H1 (cell line): ENCODE results near the gene CEP83. TPM values are rescaled to one million over a fixed set of nuclear protein-coding genes. Genes with fewer than 3 reads are reported as not detected.

Experiments used
- NANOG ChIP-seq: IDR thresholded peaks from 2 replicates; pipeline ENCODE4 v1.6.1; 2011; ENCODE audit warnings: low read length, low read depth, mild to moderate bottlenecking, inconsistent platforms; ENCODE audit not compliant: insufficient read depth, poor library complexity, severe bottlenecking
- TAF7 ChIP-seq: optimal IDR thresholded peaks from 2 replicates; pipeline ENCODE3; 2011; ENCODE audit warnings: low read depth, mild to moderate bottlenecking, inconsistent platforms, low read length, moderate library complexity, borderline replicate concordance
- polyA plus RNA-seq, 7 experiments: library from polyadenylated mRNA; depleted of rRNA in 3 of 7; stranded (reverse) in 5 of 7; unstranded in 2 of 7; fragments of >200 nt in 5 of 7; fragments of 200-250 nt in 2 of 7; gene quantifications; 1 replicate in 5 of 7; 2 replicates in 1 of 7; 4 replicates in 1 of 7; pipeline versions ENCODE4 v1.2.1 to v1.2.3, GENCODE V29; 2011 to 2013; ENCODE audit warnings: missing spikeins in 2 of 7, mixed read lengths in 2 of 7
- total RNA-seq: library from RNA; stranded (reverse); fragmentation: NEBNext Ultra II Directional; extraction: Animal tissue kit (Norgen Biotek cat#: 25700); gene quantifications from 2 replicates; pipeline ENCODE4 v1.2.1, GENCODE V29; 2021
- TF ChIP-seq, protein P1 (sequence below): fragments of 300-600 bp; sonication (generic); IDR thresholded peaks from 2 replicates; pipeline ENCODE4 v1.7.1; 2012; ENCODE audit warnings: low read length, moderate library complexity, mild to moderate bottlenecking, inconsistent platforms; ENCODE audit not compliant: insufficient replicate concordance

The CEP83 gene
- total and polyA plus RNA-seq, 2 of the 8 experiments (the other 6 are each of a cell fraction or from before 2014, with no cell fraction given): 6.0 to 25.8 TPM

DNA sequence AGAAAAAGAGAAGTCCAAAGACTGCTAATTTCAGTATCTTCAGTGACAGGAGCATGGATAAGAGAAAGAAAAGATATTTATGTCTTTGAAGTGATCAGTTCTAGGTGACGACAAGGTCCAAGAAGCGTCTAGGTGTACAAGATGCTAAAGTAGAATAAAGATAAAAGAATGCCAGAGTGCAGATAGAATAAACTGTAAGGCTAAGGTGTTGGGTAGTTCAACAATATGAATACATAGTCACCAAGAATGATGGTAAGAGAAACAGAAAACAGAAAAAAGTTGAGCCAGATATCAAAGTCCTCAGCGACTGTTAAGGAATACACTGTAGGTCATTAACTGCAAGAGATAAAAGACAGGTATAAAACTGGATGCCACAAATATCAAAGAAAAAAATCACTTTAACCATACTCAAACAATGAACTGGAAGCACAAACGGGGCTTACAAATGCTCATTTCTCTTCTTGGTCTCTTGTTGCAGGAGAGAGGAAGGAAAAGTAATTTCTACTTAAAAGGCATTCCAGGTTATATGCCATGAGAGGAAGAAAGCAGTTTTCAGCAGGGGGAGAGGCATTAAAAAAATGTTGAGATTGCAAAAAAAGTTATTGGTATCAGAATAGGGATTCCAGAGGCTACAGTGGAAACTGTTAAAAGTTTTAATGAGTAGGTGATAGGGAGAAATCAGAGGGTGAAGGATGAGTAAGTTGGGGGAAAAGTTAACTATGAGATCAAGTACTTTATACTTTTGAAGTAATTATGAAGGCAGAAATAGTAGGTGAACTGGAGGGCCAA, 121.5 kb downstream of the CEP83 start (continued):
- TF ChIP-seq, protein P1, sequence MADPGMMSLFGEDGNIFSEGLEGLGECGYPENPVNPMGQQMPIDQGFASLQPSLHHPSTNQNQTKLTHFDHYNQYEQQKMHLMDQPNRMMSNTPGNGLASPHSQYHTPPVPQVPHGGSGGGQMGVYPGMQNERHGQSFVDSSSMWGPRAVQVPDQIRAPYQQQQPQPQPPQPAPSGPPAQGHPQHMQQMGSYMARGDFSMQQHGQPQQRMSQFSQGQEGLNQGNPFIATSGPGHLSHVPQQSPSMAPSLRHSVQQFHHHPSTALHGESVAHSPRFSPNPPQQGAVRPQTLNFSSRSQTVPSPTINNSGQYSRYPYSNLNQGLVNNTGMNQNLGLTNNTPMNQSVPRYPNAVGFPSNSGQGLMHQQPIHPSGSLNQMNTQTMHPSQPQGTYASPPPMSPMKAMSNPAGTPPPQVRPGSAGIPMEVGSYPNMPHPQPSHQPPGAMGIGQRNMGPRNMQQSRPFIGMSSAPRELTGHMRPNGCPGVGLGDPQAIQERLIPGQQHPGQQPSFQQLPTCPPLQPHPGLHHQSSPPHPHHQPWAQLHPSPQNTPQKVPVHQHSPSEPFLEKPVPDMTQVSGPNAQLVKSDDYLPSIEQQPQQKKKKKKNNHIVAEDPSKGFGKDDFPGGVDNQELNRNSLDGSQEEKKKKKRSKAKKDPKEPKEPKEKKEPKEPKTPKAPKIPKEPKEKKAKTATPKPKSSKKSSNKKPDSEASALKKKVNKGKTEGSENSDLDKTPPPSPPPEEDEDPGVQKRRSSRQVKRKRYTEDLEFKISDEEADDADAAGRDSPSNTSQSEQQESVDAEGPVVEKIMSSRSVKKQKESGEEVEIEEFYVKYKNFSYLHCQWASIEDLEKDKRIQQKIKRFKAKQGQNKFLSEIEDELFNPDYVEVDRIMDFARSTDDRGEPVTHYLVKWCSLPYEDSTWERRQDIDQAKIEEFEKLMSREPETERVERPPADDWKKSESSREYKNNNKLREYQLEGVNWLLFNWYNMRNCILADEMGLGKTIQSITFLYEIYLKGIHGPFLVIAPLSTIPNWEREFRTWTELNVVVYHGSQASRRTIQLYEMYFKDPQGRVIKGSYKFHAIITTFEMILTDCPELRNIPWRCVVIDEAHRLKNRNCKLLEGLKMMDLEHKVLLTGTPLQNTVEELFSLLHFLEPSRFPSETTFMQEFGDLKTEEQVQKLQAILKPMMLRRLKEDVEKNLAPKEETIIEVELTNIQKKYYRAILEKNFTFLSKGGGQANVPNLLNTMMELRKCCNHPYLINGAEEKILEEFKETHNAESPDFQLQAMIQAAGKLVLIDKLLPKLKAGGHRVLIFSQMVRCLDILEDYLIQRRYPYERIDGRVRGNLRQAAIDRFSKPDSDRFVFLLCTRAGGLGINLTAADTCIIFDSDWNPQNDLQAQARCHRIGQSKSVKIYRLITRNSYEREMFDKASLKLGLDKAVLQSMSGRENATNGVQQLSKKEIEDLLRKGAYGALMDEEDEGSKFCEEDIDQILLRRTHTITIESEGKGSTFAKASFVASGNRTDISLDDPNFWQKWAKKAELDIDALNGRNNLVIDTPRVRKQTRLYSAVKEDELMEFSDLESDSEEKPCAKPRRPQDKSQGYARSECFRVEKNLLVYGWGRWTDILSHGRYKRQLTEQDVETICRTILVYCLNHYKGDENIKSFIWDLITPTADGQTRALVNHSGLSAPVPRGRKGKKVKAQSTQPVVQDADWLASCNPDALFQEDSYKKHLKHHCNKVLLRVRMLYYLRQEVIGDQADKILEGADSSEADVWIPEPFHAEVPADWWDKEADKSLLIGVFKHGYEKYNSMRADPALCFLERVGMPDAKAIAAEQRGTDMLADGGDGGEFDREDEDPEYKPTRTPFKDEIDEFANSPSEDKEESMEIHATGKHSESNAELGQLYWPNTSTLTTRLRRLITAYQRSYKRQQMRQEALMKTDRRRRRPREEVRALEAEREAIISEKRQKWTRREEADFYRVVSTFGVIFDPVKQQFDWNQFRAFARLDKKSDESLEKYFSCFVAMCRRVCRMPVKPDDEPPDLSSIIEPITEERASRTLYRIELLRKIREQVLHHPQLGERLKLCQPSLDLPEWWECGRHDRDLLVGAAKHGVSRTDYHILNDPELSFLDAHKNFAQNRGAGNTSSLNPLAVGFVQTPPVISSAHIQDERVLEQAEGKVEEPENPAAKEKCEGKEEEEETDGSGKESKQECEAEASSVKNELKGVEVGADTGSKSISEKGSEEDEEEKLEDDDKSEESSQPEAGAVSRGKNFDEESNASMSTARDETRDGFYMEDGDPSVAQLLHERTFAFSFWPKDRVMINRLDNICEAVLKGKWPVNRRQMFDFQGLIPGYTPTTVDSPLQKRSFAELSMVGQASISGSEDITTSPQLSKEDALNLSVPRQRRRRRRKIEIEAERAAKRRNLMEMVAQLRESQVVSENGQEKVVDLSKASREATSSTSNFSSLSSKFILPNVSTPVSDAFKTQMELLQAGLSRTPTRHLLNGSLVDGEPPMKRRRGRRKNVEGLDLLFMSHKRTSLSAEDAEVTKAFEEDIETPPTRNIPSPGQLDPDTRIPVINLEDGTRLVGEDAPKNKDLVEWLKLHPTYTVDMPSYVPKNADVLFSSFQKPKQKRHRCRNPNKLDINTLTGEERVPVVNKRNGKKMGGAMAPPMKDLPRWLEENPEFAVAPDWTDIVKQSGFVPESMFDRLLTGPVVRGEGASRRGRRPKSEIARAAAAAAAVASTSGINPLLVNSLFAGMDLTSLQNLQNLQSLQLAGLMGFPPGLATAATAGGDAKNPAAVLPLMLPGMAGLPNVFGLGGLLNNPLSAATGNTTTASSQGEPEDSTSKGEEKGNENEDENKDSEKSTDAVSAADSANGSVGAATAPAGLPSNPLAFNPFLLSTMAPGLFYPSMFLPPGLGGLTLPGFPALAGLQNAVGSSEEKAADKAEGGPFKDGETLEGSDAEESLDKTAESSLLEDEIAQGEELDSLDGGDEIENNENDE: no peak
- TF ChIP-seq NANOG (no peak), TAF7 (no peak)
